CD14-positive monocyte (primary cell): ENCODE results near the gene PON2. TPM values are rescaled to one million over a fixed set of nuclear protein-coding genes. Genes with fewer than 3 reads are reported as not detected.

ENCODE experiments used
- DNase-seq, 3 donors: peaks; one replicate each; pipeline ENCODE4 v3.0.0-alpha.2; 2011 to 2022
- H2AFZ ChIP-seq: 2 replicates; pipeline ENCODE4 v1.6.0; 2012; ENCODE audit warnings: mild to moderate bottlenecking, low read depth, low read length, inconsistent platforms; ENCODE audit not compliant: insufficient read depth, poor library complexity, severe bottlenecking
- H3K27ac ChIP-seq, 2 donors: 1 replicate in 1 of 2; 2 replicates in 1 of 2; pipeline ENCODE4 v1.5.1; 2012 to 2013; ENCODE audit warnings: low read length in 2 of 2, control low read depth in 1 of 2, inconsistent platforms in 1 of 2, low read depth in 1 of 2, mild to moderate bottlenecking in 1 of 2
- H3K27me3 ChIP-seq, 2 donors: one replicate each; pipeline versions ENCODE4 v1.6.0 to v1.6.1; 2011 to 2013; ENCODE audit warnings: low read length in 2 of 2; ENCODE audit not compliant: control insufficient read depth in 2 of 2, insufficient read depth in 2 of 2
- H3K36me3 ChIP-seq, 2 donors: replicated peaks in 1 of 2; 1 replicate in 1 of 2; 2 replicates in 1 of 2; pipeline versions ENCODE4 v1.5.1 to v1.6.1; 2012 to 2013; ENCODE audit warnings: low read length in 2 of 2, control low read depth in 1 of 2, inconsistent platforms in 1 of 2, mild to moderate bottlenecking in 1 of 2; ENCODE audit not compliant: insufficient read depth in 2 of 2, control insufficient read depth in 1 of 2
- H3K4me1 ChIP-seq, 2 donors: 1 replicate in 1 of 2; 2 replicates in 1 of 2; pipeline versions ENCODE4 v1.5.1 to v1.6.1; 2012 to 2013; ENCODE audit warnings: low read length in 2 of 2, control low read depth in 1 of 2, inconsistent platforms in 1 of 2, mild to moderate bottlenecking in 1 of 2, moderate library complexity in 1 of 2; ENCODE audit not compliant: insufficient read depth in 2 of 2, control insufficient read depth in 1 of 2
- H3K4me2 ChIP-seq: replicated peaks from 2 replicates; pipeline ENCODE3; 2012; ENCODE audit warnings: low read length, moderate library complexity, mild to moderate bottlenecking; ENCODE audit not compliant: poor library complexity, severe bottlenecking; ENCODE audit errors: extremely low read depth
- H3K4me3 ChIP-seq, 3 experiments: fragments of 200-600 bp in 1 of 3; sonication (generic) in 1 of 3; replicated peaks in 1 of 3; 1 replicate in 2 of 3; 2 replicates in 1 of 3; pipeline ENCODE4 v1.5.1; 2011 to 2013; ENCODE audit warnings: low read length in 3 of 3, mild to moderate bottlenecking in 3 of 3, control low read depth in 2 of 3, low read depth in 2 of 3, inconsistent platforms in 1 of 3, moderate library complexity in 1 of 3
- H3K79me2 ChIP-seq: 2 replicates; pipeline ENCODE4 v1.6.0; 2012; ENCODE audit warnings: mild to moderate bottlenecking, control low read depth, inconsistent platforms, low read length, moderate library complexity; ENCODE audit not compliant: insufficient read depth
- H3K9ac ChIP-seq: 2 replicates; pipeline ENCODE4 v1.6.0; 2017; ENCODE audit warnings: low read length, mild to moderate bottlenecking; ENCODE audit not compliant: insufficient read depth, poor library complexity, severe bottlenecking
- H3K9me3 ChIP-seq, 2 donors: replicated peaks in 1 of 2; 1 replicate in 1 of 2; 2 replicates in 1 of 2; pipeline versions ENCODE4 v1.5.1 to v1.6.1; 2012 to 2013; ENCODE audit warnings: low read length in 2 of 2, control low read depth in 1 of 2; ENCODE audit not compliant: control insufficient read depth in 1 of 2, insufficient read depth in 1 of 2
- H4K20me1 ChIP-seq: 2 replicates; pipeline ENCODE4 v1.6.0; 2012; ENCODE audit warnings: mild to moderate bottlenecking, low read length, control low read depth, moderate library complexity; ENCODE audit not compliant: insufficient read depth
- H3K27ac Mint-ChIP-seq, 7 donors: one replicate each; pipeline ENCODE4 v1.8.0; 2020; ENCODE audit warnings: mild to moderate bottlenecking in 7 of 7, mixed read lengths in 7 of 7, moderate library complexity in 6 of 7, inconsistent platforms in 2 of 7
- H3K27me3 Mint-ChIP-seq, 3 donors: one replicate each; pipeline ENCODE4 v1.8.0; 2021 to 2022; ENCODE audit warnings: low read depth in 3 of 3, mild to moderate bottlenecking in 3 of 3, mixed read lengths in 3 of 3, moderate library complexity in 3 of 3, inconsistent platforms in 1 of 3
- H3K36me3 Mint-ChIP-seq, 2 donors: one replicate each; pipeline ENCODE4 v1.8.0; 2020; ENCODE audit warnings: mixed read lengths in 2 of 2, inconsistent platforms in 1 of 2, mild to moderate bottlenecking in 1 of 2
- H3K4me1 Mint-ChIP-seq: one replicate; pipeline ENCODE4 v1.8.0; 2020; ENCODE audit warnings: mild to moderate bottlenecking, mixed read lengths
- H3K4me3 Mint-ChIP-seq, 2 donors: one replicate each; pipeline ENCODE4 v1.8.0; 2020; ENCODE audit warnings: mild to moderate bottlenecking in 2 of 2, mixed read lengths in 2 of 2, moderate library complexity in 1 of 2
- H3K9me3 Mint-ChIP-seq, 7 donors: one replicate each; pipeline ENCODE4 v1.8.0; 2020 to 2022; ENCODE audit warnings: mixed read lengths in 7 of 7, mild to moderate bottlenecking in 6 of 7, moderate library complexity in 6 of 7, inconsistent platforms in 2 of 7
- CTCF ChIP-seq: fragments of 200-600 bp; IDR thresholded peaks from one replicate; pipeline ENCODE4 v1.8.0; 2022; ENCODE audit warnings: antibody characterized with exemption, mild to moderate bottlenecking
- WGBS: methylation state at CpG from one replicate; pipeline ENCODE4 v1.1.5; 2013; ENCODE audit warnings: missing lambda C conversion rate; ENCODE audit not compliant: insufficient coverage; 5-methylcytosine and 5-hydroxymethylcytosine counted together
- intact Hi-C, 2 donors: fragments of 100-400 bp; cut with micrococcal nuclease; formaldehyde crosslinking; loops; one replicate each; pipeline versions ENCODE4 v1.15.0 to v1.15.1; 2023
- polyA plus RNA-seq, 3 donors: library from polyadenylated mRNA; depleted of rRNA in 1 of 3; unstranded in 2 of 3; stranded (reverse) in 1 of 3; fragments of 300-500 nt in 2 of 3; fragments of >200 nt in 1 of 3; fragmentation: Illumina TruSeq in 2 of 3; gene quantifications; 1 replicate in 2 of 3; 2 replicates in 1 of 3; pipeline ENCODE4 v1.2.3, GENCODE V29; 2012 to 2021

The PON2 gene
- polyA plus RNA-seq, 3 donors, result 11.5 to 14.7 (median 14.4) TPM

- H3K27me3 ChIP-seq, result no peaks in the 10 kb centered on the region
- no peaks in the 10 kb centered on the region for H3K79me2 ChIP-seq
- H3K4me1 ChIP-seq, result no peaks in the 10 kb centered on the region
- WGBS, result 75% methylated on average over 3 of the region's 3 CpGs
- H3K36me3 ChIP-seq, result no peaks in the 10 kb centered on the region
- intact Hi-C loops, result no loop called here
- no peaks in the 10 kb centered on the region for H4K20me1 ChIP-seq
- H3K36me3 Mint-ChIP-seq, result no peaks in the 10 kb centered on the region
- H3K4me1 Mint-ChIP-seq, result no peaks in the 10 kb centered on the region
- H3K9ac ChIP-seq, result no peak overlapping the region
- H3K4me2 ChIP-seq, result no peak overlapping the region
- H3K4me3 Mint-ChIP-seq, result no peak overlapping the region
- peaks cover 0 to 11% (median 7%) of the 10 kb centered on the region in 7 donors for H3K9me3 Mint-ChIP-seq
- no peak overlapping the region for H3K27ac Mint-ChIP-seq
- no peak for DNase-seq
- peaks cover 5 to 10% of the 10 kb centered on the region in 2 donors for H3K9me3 ChIP-seq
- H3K27ac ChIP-seq, result no peak overlapping the region
- peaks cover 0 to 2% (median 2%) of the 10 kb centered on the region in 3 donors for H3K27me3 Mint-ChIP-seq
- TF ChIP-seq CTCF, result no peak
- no peak overlapping the region for H2AFZ ChIP-seq
- no peak overlapping the region for H3K4me3 ChIP-seq
Observed at GRCh38 chr7:95357623-95358022, 77.2 kb downstream of the PON2 start.

Other genes starting within 250 kb of the PON2 start
- not detected for gene PON1, start 110.5 kb downstream of the PON2 start, polyA plus RNA-seq
- not detected for gene PON3, start 38.7 kb downstream of the PON2 start, polyA plus RNA-seq
- not detected for gene ASB4, start 50.9 kb upstream of the PON2 start, polyA plus RNA-seq
- gene PDK4, start 161.5 kb upstream of the PON2 start, polyA plus RNA-seq, result 10 to 100 TPM in 2 of 3 donors, 1 to 10 TPM in 1; 2.2 to 26.0 (median 12.4) TPM